Measurements from ENCODE around the gene FAM20C. TPM values are rescaled to one million over a fixed set of nuclear protein-coding genes. Genes with fewer than 3 reads are reported as not detected.

The FAM20C gene
- total RNA-seq, 1 donor from 2014 or later = 42.9 TPM

GRCh38 chr7:251005-251404 is 58.6 kb downstream of the FAM20C start:
- no peaks in the 10 kb centered on the region for H3K27me3 ChIP-seq (ENCODE audit: low read depth)
- H3K9me3 ChIP-seq = no peaks in the 10 kb centered on the region
- ATAC-seq (no peak), DNase-seq (no peak)
- no peak overlapping the region for H3K4me3 ChIP-seq
- H3K4me1 ChIP-seq = no peaks in the 10 kb centered on the region
- H3K36me3 ChIP-seq = peaks cover 82% of the 10 kb centered on the region
- H3K27ac ChIP-seq = no peak overlapping the region
- intact Hi-C loops (cut with DNase I) = no loop called here
- TF ChIP-seq CTCF (IDR thresholded peaks at IDR 0.05) = no peak

- ATAC-seq (no peak), DNase-seq (no peak)
- H3K27ac ChIP-seq = no peak overlapping the region
- H3K4me3 ChIP-seq = no peak overlapping the region
- no peak for TF ChIP-seq CTCF (IDR thresholded peaks at IDR 0.05)
- H3K4me1 ChIP-seq = no peaks in the 10 kb centered on the region
- no peaks in the 10 kb centered on the region for H3K9me3 ChIP-seq
- H3K36me3 ChIP-seq = peaks cover 85% of the 10 kb centered on the region
- intact Hi-C loops (cut with DNase I) = no loop called here
- no peaks in the 10 kb centered on the region for H3K27me3 ChIP-seq (ENCODE audit: low read depth)
Observed at GRCh38 chr7:251446-252175, 59.2 kb downstream of the FAM20C start.

GRCh38 chr7:252216-252965 is 60.0 kb downstream of the FAM20C start:
- ATAC-seq = peak in 1 of 2 donors; percentile 5
- Histone ChIP-seq H3K9me3 (no peaks in the 10 kb centered on the region), H3K27me3 (ENCODE audit: low read depth) (no peaks in the 10 kb centered on the region), H3K4me3 (no peak overlapping the region), H3K27ac (no peak overlapping the region), H3K36me3 (peaks cover 89% of the 10 kb centered on the region), H3K4me1 (no peaks in the 10 kb centered on the region)
- TF ChIP-seq CTCF (IDR thresholded peaks at IDR 0.05) = no peak
- no peak for DNase-seq
- intact Hi-C loops (cut with DNase I) = no loop called here

- DNase-seq = no peak
Observed at GRCh38 chr7:252981-253380, 60.6 kb downstream of the FAM20C start.

More at GRCh38 chr7:252981-253380, 60.6 kb downstream of the FAM20C start:
- TF ChIP-seq CTCF (IDR thresholded peaks at IDR 0.05) = no peak
- Histone ChIP-seq H3K4me1 (no peaks in the 10 kb centered on the region), H3K36me3 (peaks cover 85% of the 10 kb centered on the region), H3K9me3 (no peaks in the 10 kb centered on the region), H3K27ac (no peak overlapping the region), H3K27me3 (ENCODE audit: low read depth) (no peaks in the 10 kb centered on the region), H3K4me3 (no peak overlapping the region)
- ATAC-seq = no peak
- intact Hi-C loops (cut with DNase I) = no loop called here

All from lower lobe of right lung (tissue), 2 donors.